GM23338 (cell line): ENCODE results near the gene TOGARAM1. TPM values are rescaled to one million over a fixed set of nuclear protein-coding genes. Genes with fewer than 3 reads are reported as not detected.

Experiments used
- ATAC-seq: fragments of 200-7000 bp; cut with Tn5 transposase; 3 replicates; pipeline ENCODE4 v1.9.1; 2020
- DNase-seq: peaks from one replicate; pipeline ENCODE4 v3.0.0-alpha.2; 2015; ENCODE audit warnings: low spot score
- H2AFZ ChIP-seq: fragments of 200-600 bp; sonication (generic); 2 replicates; pipeline ENCODE4 v1.8.0; 2016; ENCODE audit warnings: antibody characterized with exemption, mild to moderate bottlenecking, moderate library complexity
- H3F3A ChIP-seq: fragments of 200-600 bp; sonication (generic); replicated peaks from 2 replicates; pipeline ENCODE4 v1.8.0; 2017; ENCODE audit warnings: antibody characterized with exemption, mixed run types, low read depth
- H3K27ac ChIP-seq: fragments of 200-600 bp; sonication (generic); 2 replicates; pipeline ENCODE4 v1.6.1; 2016; ENCODE audit warnings: low read depth
- H3K27me3 ChIP-seq: fragments of 200-600 bp; sonication (generic); 2 replicates; pipeline ENCODE4 v1.8.0; 2016; ENCODE audit warnings: mild to moderate bottlenecking, mixed run types, moderate library complexity; ENCODE audit not compliant: insufficient read depth
- H3K36me3 ChIP-seq: fragments of 200-600 bp; sonication (generic); 2 replicates; pipeline ENCODE4 v1.8.0; 2016; ENCODE audit warnings: mild to moderate bottlenecking; ENCODE audit not compliant: insufficient read depth
- H3K4me1 ChIP-seq: fragments of 200-600 bp; sonication (generic); 2 replicates; pipeline ENCODE4 v1.8.0; 2016; ENCODE audit warnings: mild to moderate bottlenecking, moderate library complexity; ENCODE audit not compliant: insufficient read depth
- H3K4me2 ChIP-seq: fragments of 200-600 bp; sonication (generic); 2 replicates; pipeline ENCODE4 v1.7.1; 2017; ENCODE audit warnings: mixed run types
- H3K4me3 ChIP-seq: fragments of 200-600 bp; sonication (generic); 2 replicates; pipeline ENCODE4 v1.6.1; 2016; ENCODE audit warnings: mixed run types
- H3K79me2 ChIP-seq: fragments of 200-600 bp; sonication (generic); replicated peaks from 2 replicates; pipeline ENCODE4 v1.8.0; 2017; ENCODE audit warnings: mild to moderate bottlenecking; ENCODE audit not compliant: insufficient read depth
- H3K9me2 ChIP-seq: fragments of 200-600 bp; sonication (generic); 2 replicates; pipeline ENCODE4 v1.8.0; 2017; ENCODE audit not compliant: insufficient read depth
- H4K20me1 ChIP-seq: fragments of 200-600 bp; sonication (generic); replicated peaks from 2 replicates; pipeline ENCODE4 v1.8.0; 2017; ENCODE audit warnings: mild to moderate bottlenecking; ENCODE audit not compliant: insufficient read depth
- H3K27ac Mint-ChIP-seq: 2 replicates; pipeline ENCODE4 v1.8.0; 2020; ENCODE audit warnings: inconsistent platforms, mild to moderate bottlenecking, moderate library complexity, mixed read lengths
- H3K27me3 Mint-ChIP-seq: 3 replicates; pipeline ENCODE4 v1.8.0; 2022; ENCODE audit warnings: low read depth, mild to moderate bottlenecking, moderate library complexity, mixed read lengths, inconsistent platforms; ENCODE audit not compliant: insufficient read depth, poor library complexity
- H3K36me3 Mint-ChIP-seq: 3 replicates; pipeline ENCODE4 v1.8.0; 2021; ENCODE audit warnings: low read depth, mild to moderate bottlenecking, inconsistent platforms, moderate library complexity, mixed read lengths
- H3K4me1 Mint-ChIP-seq: 3 replicates; pipeline ENCODE4 v1.8.0; 2020; ENCODE audit warnings: mild to moderate bottlenecking, inconsistent platforms, mixed read lengths
- H3K4me3 Mint-ChIP-seq: 3 replicates; pipeline ENCODE4 v1.8.0; 2021; ENCODE audit warnings: moderate library complexity, mild to moderate bottlenecking, inconsistent platforms, mixed read lengths
- H3K9me3 Mint-ChIP-seq: 3 replicates; pipeline ENCODE4 v1.8.0; 2020; ENCODE audit warnings: moderate library complexity, mild to moderate bottlenecking, inconsistent platforms, mixed read lengths
- CREB1 ChIP-seq: fragments of 250-450 bp; sonication (Bioruptor Pico); IDR thresholded peaks from 2 replicates; pipeline ENCODE4 v1.5.0; 2020; ENCODE audit warnings: low read depth, mild to moderate bottlenecking, moderate library complexity
- CTCF ChIP-seq, 2 experiments: fragments of 200-600 bp in 1 of 2; sonication (generic) in 1 of 2; conservative IDR thresholded peaks; 2 replicates each; pipeline versions ENCODE4 v1.5.1 to v1.6.1; 2016 to 2017; ENCODE audit warnings: antibody characterized with exemption in 2 of 2, low read depth in 2 of 2, mild to moderate bottlenecking in 2 of 2, moderate library complexity in 1 of 2
- EZH2 ChIP-seq: fragments of 200-600 bp; sonication (generic); IDR thresholded peaks from one replicate; pipeline ENCODE4 v1.8.0; 2017; ENCODE audit warnings: antibody characterized with exemption, mild to moderate bottlenecking, low read depth; ENCODE audit not compliant: unreplicated experiment
- EZH2phosphoT487 ChIP-seq: fragments of 200-600 bp; sonication (generic); IDR thresholded peaks from one replicate; pipeline ENCODE4 v1.8.1; 2018; ENCODE audit warnings: antibody characterized with exemption; ENCODE audit not compliant: unreplicated experiment
- JUNB ChIP-seq: IDR thresholded peaks from one replicate; pipeline ENCODE4 v1.6.1; 2016; ENCODE audit warnings: antibody characterized with exemption; ENCODE audit not compliant: unreplicated experiment
- NANOG ChIP-seq: IDR thresholded peaks from 2 replicates; pipeline ENCODE4 v1.6.1; 2016; ENCODE audit warnings: antibody characterized with exemption, borderline replicate concordance
- POLR2AphosphoS5 ChIP-seq: IDR thresholded peaks from 2 replicates; pipeline ENCODE4 v1.6.1; 2016; ENCODE audit warnings: antibody characterized with exemption, low read depth
- STAT1 ChIP-seq: IDR thresholded peaks from one replicate; pipeline ENCODE4 v1.6.1; 2016; ENCODE audit warnings: antibody characterized with exemption; ENCODE audit not compliant: unreplicated experiment
- ZNF331 ChIP-seq: fragments of 250-450 bp; sonication (Bioruptor Pico); IDR thresholded peaks from 2 replicates; pipeline ENCODE4 v1.5.0; 2020; ENCODE audit warnings: low read depth, mild to moderate bottlenecking, moderate library complexity
- polyA plus RNA-seq: library from polyadenylated mRNA; unstranded; fragments of >200 nt; fragmentation: Nextera tagmentation; extraction: Ambion mirVana; gene quantifications from 2 replicates; pipeline ENCODE4 v1.2.1, GENCODE V29; 2016
- total RNA-seq: library from RNA; depleted of rRNA; stranded (reverse); fragments of >200 nt; shearing (Covaris generic); gene quantifications from 2 replicates; pipeline ENCODE4 v1.2.3, GENCODE V29; 2014
- TF ChIP-seq, protein P1 (sequence below): fragments of 250-450 bp; sonication (Bioruptor Pico); IDR thresholded peaks from 2 replicates; pipeline ENCODE4 v1.5.0; 2020; ENCODE audit warnings: mild to moderate bottlenecking, moderate library complexity
- TF ChIP-seq, protein P2 (sequence below): IDR thresholded peaks from 2 replicates; pipeline ENCODE4 v1.6.1; 2016; ENCODE audit warnings: antibody characterized with exemption

TOGARAM1 gene
- total and polyA plus RNA-seq, 2 experiments from 2014 or later, result 9.6 to 9.8 TPM

DNA sequence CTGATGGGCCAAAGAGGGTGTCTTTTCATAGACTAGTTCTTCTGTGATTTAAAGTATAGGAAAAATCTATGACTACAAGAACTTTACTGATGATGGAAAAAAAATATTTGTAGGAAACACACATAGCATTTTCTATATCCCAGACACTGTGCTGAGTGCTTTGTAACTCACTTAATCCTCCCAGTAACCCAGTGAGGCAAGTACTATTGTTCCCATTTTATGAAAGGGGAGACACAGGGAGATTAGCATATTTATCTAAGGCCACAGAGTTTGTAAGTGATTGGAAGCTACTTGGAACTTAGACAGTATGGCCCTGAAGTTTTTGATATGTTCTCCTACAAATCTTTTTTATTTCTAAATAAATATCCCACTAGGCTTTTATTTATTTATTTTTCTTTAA is 141.8 kb downstream of the TOGARAM1 start (continued):
- TF ChIP-seq, protein P1, sequence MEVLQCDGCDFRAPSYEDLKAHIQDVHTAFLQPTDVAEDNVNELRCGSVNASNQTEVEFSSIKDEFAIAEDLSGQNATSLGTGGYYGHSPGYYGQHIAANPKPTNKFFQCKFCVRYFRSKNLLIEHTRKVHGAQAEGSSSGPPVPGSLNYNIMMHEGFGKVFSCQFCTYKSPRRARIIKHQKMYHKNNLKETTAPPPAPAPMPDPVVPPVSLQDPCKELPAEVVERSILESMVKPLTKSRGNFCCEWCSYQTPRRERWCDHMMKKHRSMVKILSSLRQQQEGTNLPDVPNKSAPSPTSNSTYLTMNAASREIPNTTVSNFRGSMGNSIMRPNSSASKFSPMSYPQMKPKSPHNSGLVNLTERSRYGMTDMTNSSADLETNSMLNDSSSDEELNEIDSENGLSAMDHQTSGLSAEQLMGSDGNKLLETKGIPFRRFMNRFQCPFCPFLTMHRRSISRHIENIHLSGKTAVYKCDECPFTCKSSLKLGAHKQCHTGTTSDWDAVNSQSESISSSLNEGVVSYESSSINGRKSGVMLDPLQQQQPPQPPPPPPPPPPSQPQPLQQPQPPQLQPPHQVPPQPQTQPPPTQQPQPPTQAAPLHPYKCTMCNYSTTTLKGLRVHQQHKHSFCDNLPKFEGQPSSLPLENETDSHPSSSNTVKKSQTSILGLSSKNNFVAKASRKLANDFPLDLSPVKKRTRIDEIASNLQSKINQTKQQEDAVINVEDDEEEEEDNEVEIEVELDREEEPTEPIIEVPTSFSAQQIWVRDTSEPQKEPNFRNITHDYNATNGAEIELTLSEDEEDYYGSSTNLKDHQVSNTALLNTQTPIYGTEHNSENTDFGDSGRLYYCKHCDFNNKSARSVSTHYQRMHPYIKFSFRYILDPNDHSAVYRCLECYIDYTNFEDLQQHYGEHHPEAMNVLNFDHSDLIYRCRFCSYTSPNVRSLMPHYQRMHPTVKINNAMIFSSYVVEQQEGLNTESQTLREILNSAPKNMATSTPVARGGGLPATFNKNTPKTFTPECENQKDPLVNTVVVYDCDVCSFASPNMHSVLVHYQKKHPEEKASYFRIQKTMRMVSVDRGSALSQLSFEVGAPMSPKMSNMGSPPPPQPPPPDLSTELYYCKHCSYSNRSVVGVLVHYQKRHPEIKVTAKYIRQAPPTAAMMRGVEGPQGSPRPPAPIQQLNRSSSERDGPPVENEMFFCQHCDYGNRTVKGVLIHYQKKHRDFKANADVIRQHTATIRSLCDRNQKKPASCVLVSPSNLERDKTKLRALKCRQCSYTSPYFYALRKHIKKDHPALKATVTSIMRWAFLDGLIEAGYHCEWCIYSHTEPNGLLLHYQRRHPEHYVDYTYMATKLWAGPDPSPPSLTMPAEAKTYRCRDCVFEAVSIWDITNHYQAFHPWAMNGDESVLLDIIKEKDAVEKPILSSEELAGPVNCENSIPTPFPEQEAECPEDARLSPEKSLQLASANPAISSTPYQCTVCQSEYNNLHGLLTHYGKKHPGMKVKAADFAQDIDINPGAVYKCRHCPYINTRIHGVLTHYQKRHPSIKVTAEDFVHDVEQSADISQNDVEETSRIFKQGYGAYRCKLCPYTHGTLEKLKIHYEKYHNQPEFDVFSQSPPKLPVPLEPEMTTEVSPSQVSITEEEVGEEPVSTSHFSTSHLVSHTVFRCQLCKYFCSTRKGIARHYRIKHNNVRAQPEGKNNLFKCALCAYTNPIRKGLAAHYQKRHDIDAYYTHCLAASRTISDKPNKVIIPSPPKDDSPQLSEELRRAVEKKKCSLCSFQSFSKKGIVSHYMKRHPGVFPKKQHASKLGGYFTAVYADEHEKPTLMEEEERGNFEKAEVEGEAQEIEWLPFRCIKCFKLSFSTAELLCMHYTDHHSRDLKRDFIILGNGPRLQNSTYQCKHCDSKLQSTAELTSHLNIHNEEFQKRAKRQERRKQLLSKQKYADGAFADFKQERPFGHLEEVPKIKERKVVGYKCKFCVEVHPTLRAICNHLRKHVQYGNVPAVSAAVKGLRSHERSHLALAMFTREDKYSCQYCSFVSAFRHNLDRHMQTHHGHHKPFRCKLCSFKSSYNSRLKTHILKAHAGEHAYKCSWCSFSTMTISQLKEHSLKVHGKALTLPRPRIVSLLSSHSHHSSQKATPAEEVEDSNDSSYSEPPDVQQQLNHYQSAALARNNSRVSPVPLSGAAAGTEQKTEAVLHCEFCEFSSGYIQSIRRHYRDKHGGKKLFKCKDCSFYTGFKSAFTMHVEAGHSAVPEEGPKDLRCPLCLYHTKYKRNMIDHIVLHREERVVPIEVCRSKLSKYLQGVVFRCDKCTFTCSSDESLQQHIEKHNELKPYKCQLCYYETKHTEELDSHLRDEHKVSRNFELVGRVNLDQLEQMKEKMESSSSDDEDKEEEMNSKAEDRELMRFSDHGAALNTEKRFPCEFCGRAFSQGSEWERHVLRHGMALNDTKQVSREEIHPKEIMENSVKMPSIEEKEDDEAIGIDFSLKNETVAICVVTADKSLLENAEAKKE, result no peak
- TF ChIP-seq POLR2AphosphoS5, result no peak
- no peak for TF ChIP-seq CREB1
- no peak for TF ChIP-seq EZH2
- TF ChIP-seq CTCF (conservative IDR thresholded peaks at IDR 0.05; ENCODE audit: low read depth in 2 of 2), result no peak
- no peak for TF ChIP-seq ZNF331 (CRISPR knock-in tag)
- no peak for TF ChIP-seq STAT1
- no peak for TF ChIP-seq NANOG

DNA sequence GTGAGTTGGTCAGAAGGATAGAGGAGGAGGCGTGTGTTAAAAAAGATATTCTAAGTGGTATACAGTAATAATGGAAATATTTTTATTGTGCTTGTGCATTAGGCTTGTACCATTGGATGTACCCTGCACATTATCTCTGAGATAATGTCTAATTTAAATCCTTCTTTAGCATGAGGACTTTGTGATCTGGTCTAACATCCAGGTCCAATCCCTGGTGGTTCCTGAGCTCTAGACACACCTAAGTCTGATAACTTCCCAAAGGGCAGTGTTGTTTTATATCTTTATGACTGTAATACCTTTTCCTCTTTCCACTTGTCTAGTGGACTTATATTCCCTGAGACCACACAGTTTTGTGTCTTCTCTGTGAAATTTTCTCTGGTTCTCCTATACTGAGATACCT is 142.6 kb downstream of the TOGARAM1 start:
- Histone ChIP-seq H3K4me1 (no peaks in the 10 kb centered on the region), H3F3A (no peaks in the 10 kb centered on the region), H3K27ac (no peak overlapping the region), H3K4me3 (no peak overlapping the region), H2AFZ (no peak overlapping the region), H3K27me3 (no peaks in the 10 kb centered on the region), H4K20me1 (no peaks in the 10 kb centered on the region; the same call in 1 of the 2 replicates), H3K4me2 (no peak overlapping the region), H3K9me2 (no peaks in the 10 kb centered on the region), H3K36me3 (peaks cover 27% of the 10 kb centered on the region; the same call in 1 of the 2 replicates), H3K79me2 (peaks cover 7% of the 10 kb centered on the region; the same call in 1 of the 2 replicates)
- Mint-ChIP-seq H3K27me3 (peaks cover under 1% of the 10 kb centered on the region), H3K4me3 (no peak overlapping the region), H3K9me3 (no peaks in the 10 kb centered on the region), H3K27ac (no peak overlapping the region), H3K36me3 (peaks cover 61% of the 10 kb centered on the region), H3K4me1 (no peaks in the 10 kb centered on the region)
- TF ChIP-seq NANOG, result no peak
- TF ChIP-seq, protein P2, sequence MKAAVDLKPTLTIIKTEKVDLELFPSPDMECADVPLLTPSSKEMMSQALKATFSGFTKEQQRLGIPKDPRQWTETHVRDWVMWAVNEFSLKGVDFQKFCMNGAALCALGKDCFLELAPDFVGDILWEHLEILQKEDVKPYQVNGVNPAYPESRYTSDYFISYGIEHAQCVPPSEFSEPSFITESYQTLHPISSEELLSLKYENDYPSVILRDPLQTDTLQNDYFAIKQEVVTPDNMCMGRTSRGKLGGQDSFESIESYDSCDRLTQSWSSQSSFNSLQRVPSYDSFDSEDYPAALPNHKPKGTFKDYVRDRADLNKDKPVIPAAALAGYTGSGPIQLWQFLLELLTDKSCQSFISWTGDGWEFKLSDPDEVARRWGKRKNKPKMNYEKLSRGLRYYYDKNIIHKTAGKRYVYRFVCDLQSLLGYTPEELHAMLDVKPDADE, result no peak
- TF ChIP-seq EZH2phosphoT487, result no peak
- no peak for TF ChIP-seq POLR2AphosphoS5
- no peak for TF ChIP-seq CTCF (conservative IDR thresholded peaks at IDR 0.05; ENCODE audit: low read depth in 2 of 2)
- no peak for TF ChIP-seq ZNF331 (CRISPR knock-in tag)
- no peak for TF ChIP-seq JUNB
- DNase-seq (no peak), ATAC-seq (no peak)
